Glomerular visceral epithelial cell (primary cell): ENCODE data around the gene APP.
A peak's percentile ranks its signal among the peaks of the same experiment; 100 is the strongest.
"Not testable (repeated sequence)": the region's sequence is repeated elsewhere in the genome, so short reads cannot be mapped to it uniquely, and the experiment has no call there.

Experiments
- DNase-seq: peaks from one replicate; pipeline ENCODE4 v3.0.0-alpha.2; 2016; ENCODE audit errors: extremely low spot score

The APP gene

DNA sequence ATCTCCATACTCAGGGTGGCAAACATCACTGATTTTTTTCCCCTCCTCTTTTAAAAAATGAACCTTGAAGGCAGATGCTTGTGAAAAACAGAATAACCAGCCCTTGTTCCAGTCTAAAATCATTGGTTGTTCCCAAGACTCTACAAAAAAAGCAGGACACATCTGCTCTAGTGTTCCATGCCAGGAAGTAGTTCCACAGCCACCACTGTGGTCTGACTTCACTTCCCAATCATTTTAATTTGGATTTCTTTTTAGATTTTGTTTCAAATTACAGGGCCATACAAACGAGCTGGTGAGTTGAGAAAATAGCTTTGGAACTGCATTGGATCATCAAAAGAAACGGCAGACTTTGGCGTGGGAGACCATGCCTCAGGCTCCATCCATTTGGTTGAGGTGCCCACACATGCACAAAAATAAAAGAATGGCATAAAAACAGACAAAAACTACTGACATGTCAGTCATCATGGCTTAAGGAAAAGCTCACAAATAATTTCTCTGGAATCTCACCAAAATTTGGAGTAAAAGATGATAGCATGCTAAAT lies 225.8 kb downstream of the APP start:
- no peak for DNase-seq

DNA sequence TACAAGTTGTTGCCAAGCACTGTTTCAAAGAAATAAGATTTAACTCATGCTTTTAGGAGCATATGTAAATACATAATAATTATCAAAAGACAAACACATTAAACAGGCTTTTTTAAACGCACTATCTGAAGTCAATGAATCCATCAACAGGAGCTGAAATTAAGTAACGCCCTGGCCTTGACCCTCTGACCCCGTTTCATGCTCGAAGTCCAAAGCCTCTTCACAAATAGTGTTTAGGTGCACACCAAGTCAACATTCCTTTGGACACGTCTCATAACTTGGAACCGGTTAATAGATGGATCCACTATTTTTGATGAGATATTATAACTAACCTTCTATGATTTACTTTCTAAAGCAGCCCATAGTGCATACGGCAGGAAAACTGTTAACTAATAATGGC lies 226.5 kb downstream of the APP start:
- no peak for DNase-seq

- no peak for DNase-seq
Observed at GRCh38 chr21:25942135-25942534, 228.4 kb downstream of the APP start.

- no peak for DNase-seq
Observed at GRCh38 chr21:25939396-25939761, 231.2 kb downstream of the APP start.

GRCh38 chr21:25938658-25939395 lies 231.7 kb downstream of the APP start:
- no peak for DNase-seq

DNA sequence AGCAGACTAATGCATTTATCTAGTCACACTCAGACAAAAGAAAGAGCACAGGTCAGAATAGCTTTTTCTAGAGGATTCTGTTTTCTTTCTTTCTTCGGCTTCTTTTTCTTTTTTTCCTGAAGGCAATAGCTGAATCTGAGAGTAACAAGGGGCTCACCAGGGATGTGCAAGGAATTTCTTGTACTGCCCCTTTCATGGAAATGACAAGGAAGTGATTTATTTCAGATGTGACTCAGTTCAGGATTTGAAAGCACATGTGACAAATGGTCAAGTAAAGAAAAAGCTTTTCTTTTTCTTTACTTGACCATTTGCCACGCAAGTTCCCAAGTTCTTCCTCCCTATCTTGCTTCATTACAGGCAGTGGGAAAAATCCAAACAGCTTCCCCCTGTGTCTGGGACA lies 233.8 kb downstream of the APP start:
- DNase-seq, result no peak

DNA sequence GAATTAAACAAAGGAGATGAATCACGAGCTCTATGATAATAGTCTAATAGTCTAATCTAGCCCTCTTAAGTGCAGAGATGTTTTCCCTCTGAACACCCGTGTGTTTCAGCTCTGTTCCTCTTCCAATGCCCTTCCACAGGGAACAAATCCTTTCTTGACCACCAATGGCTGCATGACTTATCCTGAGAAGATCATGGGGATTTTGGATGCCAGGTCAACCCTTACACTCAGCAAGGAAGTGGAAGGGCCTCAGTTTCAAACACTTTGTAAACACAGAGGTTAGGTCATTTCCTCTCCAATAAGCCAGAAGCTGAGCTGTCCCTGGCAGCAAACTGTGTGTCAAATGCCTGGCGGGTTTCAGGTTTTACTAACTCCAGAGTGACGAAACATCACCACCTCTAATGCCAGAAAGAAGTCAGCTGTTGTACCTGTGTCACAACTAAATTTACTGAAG lies 235.8 kb downstream of the APP start:
- peak; percentile 69 for DNase-seq

DNA sequence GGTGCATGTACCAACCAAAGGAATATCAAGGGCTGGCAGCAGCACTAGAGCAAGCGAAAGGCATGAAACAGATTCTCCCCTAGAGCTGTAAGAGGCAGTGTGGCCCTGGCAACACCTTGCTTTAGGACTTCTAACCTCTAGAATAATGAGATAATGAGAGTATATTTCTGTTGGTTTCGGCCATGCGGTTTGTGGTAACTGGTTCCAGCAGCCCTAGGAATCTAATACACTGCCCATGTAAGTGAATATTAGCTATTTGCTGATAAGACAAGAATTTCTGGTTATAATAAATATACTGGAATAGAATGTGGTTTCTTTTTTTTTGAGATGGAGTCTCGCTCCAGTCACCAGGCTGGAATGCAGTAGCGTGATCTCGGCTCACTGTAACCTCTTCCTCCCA lies 236.4 kb downstream of the APP start:
- no peak for DNase-seq

DNA sequence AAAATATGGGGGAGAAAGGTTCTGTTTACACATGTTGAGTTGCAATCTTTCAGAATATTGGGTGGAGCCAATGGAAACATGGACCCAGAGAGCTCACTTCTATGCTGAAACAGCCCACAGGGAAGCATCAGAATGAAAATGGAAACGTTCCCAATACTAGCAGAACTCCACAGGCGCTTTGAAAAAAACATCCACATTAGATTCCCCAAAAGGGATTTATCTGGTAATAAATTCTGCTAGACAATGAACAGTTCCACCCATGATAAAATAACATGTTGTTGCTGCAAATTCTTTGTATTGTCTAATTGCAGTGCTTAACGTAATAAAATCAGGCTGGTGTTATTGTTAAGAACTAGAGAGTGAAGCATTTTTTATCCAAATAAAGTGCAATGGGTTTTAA lies 238.8 kb downstream of the APP start:
- no peak for DNase-seq

DNA sequence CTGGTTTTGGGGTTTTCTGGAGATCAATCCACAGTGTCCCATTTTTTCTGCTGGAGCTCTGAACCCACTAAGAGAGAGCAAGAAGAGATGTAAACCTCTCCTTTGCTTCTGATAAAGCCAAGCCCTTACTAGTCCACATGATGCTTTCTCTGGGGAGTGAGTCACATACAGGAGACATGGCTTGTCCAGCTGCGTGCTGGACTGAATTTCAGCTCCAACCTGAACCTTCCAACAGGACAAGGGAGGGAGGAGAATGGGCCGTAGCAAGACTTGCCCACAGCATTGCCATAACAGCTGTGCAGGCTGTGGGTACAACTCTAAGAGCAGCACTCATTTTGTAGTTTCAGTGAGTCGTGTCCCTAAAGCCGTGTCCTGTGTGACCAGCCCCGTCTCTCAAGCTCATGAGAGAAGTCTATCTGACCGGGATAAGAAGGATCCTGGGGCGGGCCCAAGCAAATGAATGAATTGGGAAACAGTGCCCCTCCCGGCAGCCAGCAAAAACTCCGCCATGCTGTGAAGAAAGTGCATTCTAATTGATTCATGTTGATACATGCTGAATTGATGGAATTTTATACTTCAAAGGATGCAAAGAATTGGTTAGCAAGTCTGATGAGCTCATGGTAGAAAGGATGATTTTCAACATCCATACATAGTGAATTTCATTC lies 240.6 kb downstream of the APP start:
- no peak for DNase-seq

DNA sequence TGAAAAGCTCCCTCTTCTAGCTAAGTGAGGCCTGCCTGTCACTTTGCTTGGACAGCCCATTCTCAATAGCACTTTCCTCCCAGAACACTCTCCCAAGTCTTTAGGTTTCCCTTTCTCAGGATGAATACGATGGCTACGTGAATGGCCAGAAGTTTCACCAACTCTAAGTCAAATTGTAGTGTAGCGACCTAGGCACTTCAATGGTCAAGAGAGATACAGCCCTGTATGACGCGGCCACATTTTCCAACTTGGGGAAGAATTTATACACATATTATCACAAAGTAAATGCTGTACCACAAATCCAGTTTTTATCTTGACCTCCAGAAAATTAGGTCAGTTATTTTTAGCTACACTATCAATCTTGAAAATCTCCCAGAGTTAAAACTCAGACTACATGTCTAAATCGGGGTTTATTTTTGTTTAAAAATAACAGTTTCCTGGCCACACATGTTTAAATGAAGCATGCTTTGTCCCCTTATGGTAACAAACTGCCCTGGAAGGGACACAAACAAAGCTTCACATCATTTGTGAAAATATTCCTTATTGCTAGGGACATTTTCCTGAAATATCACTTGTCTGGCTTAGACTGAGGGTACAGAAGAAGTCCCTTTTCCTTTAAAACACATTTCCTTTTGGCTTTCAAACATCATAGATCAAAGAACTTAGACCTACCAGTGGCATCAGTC lies 243.2 kb downstream of the APP start:
- no peak for DNase-seq

GRCh38 chr21:25925936-25926335 lies 244.6 kb downstream of the APP start:
- DNase-seq, result no peak

DNA sequence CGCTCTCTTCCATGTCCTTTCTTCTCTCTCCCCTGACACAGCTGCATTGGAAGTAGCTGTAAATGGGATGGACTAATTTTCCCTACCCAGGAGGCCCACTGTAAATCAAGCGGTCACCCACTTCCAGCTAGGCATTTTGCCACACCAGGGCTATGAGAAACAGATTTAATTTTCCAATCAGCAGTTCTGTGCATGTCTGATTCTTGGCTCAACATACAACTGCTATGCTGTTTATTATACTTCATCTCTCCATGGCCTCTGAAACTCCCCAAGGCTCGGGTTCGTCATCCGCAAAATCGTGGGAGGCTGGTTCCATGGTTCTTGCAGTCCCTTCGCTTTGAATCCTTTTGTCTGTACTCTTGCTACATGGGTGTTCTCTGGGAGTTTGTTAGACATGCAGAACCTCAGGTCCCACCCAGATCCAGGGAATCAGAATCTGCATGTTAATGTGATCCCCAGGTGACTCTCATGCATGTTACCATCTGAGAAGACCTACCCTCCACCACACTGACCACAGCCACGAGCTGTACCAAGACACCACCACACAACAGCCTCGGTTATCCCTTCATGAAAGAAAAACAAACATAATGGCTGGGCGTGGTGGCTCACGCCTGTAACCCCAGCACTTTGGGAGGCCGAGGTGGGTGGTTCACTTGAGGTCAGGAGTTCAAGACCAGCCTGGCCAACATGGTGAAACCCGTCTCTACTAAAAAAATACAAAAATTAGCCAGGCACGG lies 245.3 kb downstream of the APP start:
- DNase-seq, result no peak

- DNase-seq, result not testable (repeated sequence)
Observed at GRCh38 chr21:25918152-25918551, 252.4 kb downstream of the APP start.

DNA sequence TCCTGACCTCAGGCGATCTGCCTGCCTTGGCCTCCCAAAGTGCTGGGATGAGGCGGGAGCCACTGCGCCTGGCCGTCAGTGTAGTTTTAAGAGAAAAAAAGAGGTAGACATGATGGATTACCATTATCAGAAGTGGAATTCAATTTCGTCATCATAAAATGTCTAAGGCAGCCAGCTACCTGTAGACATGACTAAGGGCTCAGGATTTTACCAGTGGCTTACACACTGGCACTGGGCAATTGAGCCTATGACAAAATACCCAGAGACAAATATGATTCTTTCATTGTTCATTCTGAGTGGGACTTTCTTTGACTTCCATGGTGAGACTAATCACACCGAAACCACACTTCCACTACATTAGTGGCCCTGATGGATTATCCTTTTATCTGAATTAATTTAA lies 254.3 kb downstream of the APP start:
- no peak for DNase-seq

- DNase-seq, result no peak
Observed at GRCh38 chr21:25913479-25913878, 257.1 kb downstream of the APP start.

DNA sequence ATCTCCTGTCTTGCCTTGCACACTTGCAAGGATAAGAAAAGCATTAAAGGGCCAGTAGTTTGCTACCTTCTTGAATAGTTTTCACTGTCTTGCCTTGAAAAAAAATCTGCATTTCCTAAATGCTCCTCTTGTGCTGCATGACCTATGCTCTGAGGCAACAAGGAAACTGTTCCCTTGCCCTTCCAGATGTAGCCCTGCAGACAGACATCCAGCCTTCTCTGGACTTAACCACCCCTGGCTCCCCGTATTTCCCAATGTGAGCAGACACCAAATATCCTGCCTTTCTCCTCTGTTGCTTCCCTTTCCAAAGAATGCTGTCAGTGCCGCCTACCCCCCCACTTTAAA lies 258.2 kb downstream of the APP start:
- no peak for DNase-seq

- DNase-seq, result no peak
Observed at GRCh38 chr21:25911730-25912401, 258.7 kb downstream of the APP start.

GRCh38 chr21:25910809-25911208 lies 259.8 kb downstream of the APP start:
- DNase-seq, result no peak

GRCh38 chr21:25909341-25909740 lies 261.2 kb downstream of the APP start:
- DNase-seq, result no peak

DNA sequence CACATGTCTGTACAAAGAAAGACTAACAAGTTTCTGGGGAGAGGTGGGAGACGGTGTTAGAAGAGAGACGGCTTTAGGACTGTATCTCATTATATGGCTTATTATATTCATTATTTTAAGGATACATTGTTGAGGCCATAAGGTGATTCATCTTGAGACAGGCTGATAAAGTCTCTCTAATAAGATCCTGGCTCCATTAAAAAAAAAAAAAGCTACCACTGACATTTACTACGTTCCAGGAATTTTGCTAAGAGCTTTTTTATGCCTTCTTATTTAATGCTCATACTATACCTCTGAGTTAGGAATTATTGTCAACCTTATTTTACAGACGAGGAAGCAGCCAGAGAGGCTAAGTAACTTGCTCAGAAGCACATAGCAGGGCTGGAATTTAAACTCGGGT lies 262.1 kb downstream of the APP start:
- no peak for DNase-seq
